Neutrophil (primary cell): Measurements from ENCODE around the gene CNOT2.

Experiments used
- H3K27ac ChIP-seq: fragments of 200-600 bp; sonication (generic); 2 replicates; pipeline ENCODE4 v1.5.1; 2016; ENCODE audit warnings: mild to moderate bottlenecking, moderate library complexity
- H3K27me3 ChIP-seq: fragments of 200-600 bp; sonication (generic); 2 replicates; pipeline ENCODE4 v1.6.0; 2016; ENCODE audit warnings: mild to moderate bottlenecking
- H3K36me3 ChIP-seq: fragments of 200-600 bp; sonication (generic); 2 replicates; pipeline ENCODE4 v1.5.1; 2017
- H3K4me1 ChIP-seq, 2 experiments: fragments of 200-600 bp in 1 of 2; sonication (generic) in 1 of 2; 1 replicate in 1 of 2; 2 replicates in 1 of 2; pipeline versions ENCODE4 v1.5.1 to v1.6.1; 2013 to 2016; ENCODE audit warnings: low read depth in 1 of 2, low read length in 1 of 2, mild to moderate bottlenecking in 1 of 2, moderate library complexity in 1 of 2; ENCODE audit not compliant: control insufficient read depth in 1 of 2, insufficient read depth in 1 of 2
- H3K4me3 ChIP-seq, 2 experiments: fragments of 200-600 bp in 1 of 2; sonication (generic) in 1 of 2; 1 replicate in 1 of 2; 2 replicates in 1 of 2; pipeline ENCODE4 v1.5.1; 2013 to 2016; ENCODE audit warnings: low read depth in 1 of 2, low read length in 1 of 2, mild to moderate bottlenecking in 1 of 2, moderate library complexity in 1 of 2
- H3K9me3 ChIP-seq: fragments of 200-600 bp; sonication (generic); 2 replicates; pipeline ENCODE4 v1.5.1; 2016
- CTCF ChIP-seq: fragments of 200-600 bp; sonication (generic); IDR thresholded peaks from 2 replicates; pipeline ENCODE4 v1.5.1; 2016; ENCODE audit warnings: antibody characterized with exemption

CNOT2 gene

GRCh38 chr12:70305794-70306193 is 62.6 kb downstream of the CNOT2 start:
- Histone ChIP-seq H3K27ac (no peak overlapping the region), H3K4me1 (no peaks in the 10 kb centered on the region), H3K9me3 (no peaks in the 10 kb centered on the region), H3K36me3 (peaks cover 1% of the 10 kb centered on the region), H3K4me3 (no peak overlapping the region), H3K27me3 (no peaks in the 10 kb centered on the region)
- TF ChIP-seq CTCF: no peak

GRCh38 chr12:70306676-70307075 is 63.4 kb downstream of the CNOT2 start:
- Histone ChIP-seq H3K4me1 (no peaks in the 10 kb centered on the region), H3K27ac (no peak overlapping the region), H3K36me3 (peaks cover 10% of the 10 kb centered on the region), H3K4me3 (no peak overlapping the region), H3K9me3 (no peaks in the 10 kb centered on the region), H3K27me3 (no peaks in the 10 kb centered on the region)
- no peak for TF ChIP-seq CTCF

- no peaks in the 10 kb centered on the region for H3K4me1 ChIP-seq
- TF ChIP-seq CTCF: no peak
- H3K27ac ChIP-seq: no peak overlapping the region
- no peaks in the 10 kb centered on the region for H3K9me3 ChIP-seq
- H3K27me3 ChIP-seq: no peaks in the 10 kb centered on the region
- no peak overlapping the region for H3K4me3 ChIP-seq
- H3K36me3 ChIP-seq: peaks cover 10% of the 10 kb centered on the region
Measured at GRCh38 chr12:70307868-70308267, 64.6 kb downstream of the CNOT2 start.

GRCh38 chr12:70309348-70309747 is 66.1 kb downstream of the CNOT2 start:
- H3K9me3 ChIP-seq: no peaks in the 10 kb centered on the region
- no peak overlapping the region for H3K4me3 ChIP-seq
- H3K36me3 ChIP-seq: peaks cover 10% of the 10 kb centered on the region
- no peak for TF ChIP-seq CTCF
- no peaks in the 10 kb centered on the region for H3K4me1 ChIP-seq
- H3K27ac ChIP-seq: no peak overlapping the region
- no peaks in the 10 kb centered on the region for H3K27me3 ChIP-seq

- H3K9me3 ChIP-seq: no peaks in the 10 kb centered on the region
- H3K27ac ChIP-seq: no peak overlapping the region
- no peak for TF ChIP-seq CTCF
- H3K4me1 ChIP-seq: no peaks in the 10 kb centered on the region
- peaks cover 10% of the 10 kb centered on the region for H3K36me3 ChIP-seq
- H3K4me3 ChIP-seq: no peak overlapping the region
- no peaks in the 10 kb centered on the region for H3K27me3 ChIP-seq
Measured at GRCh38 chr12:70314145-70314544, 70.9 kb downstream of the CNOT2 start.

GRCh38 chr12:70317781-70318180 is 74.5 kb downstream of the CNOT2 start:
- Histone ChIP-seq H3K27me3 (no peaks in the 10 kb centered on the region), H3K36me3 (no peaks in the 10 kb centered on the region), H3K27ac (no peak overlapping the region), H3K4me3 (no peak overlapping the region), H3K4me1 (no peaks in the 10 kb centered on the region), H3K9me3 (no peaks in the 10 kb centered on the region)
- TF ChIP-seq CTCF: no peak
